IPS DF 6.9 (cell line): ENCODE results near the gene GTPBP1.

Source experiments
- DNase-seq: peaks from one replicate; pipeline ENCODE4 v3.0.0-alpha.2; 2013; ENCODE audit warnings: low read depth, low spot score
- H3K27ac ChIP-seq: one replicate; pipeline ENCODE4 v1.5.1; 2013; ENCODE audit warnings: low read length, control low read depth
- H3K27me3 ChIP-seq: 2 replicates; pipeline ENCODE4 v1.6.1; 2013; ENCODE audit warnings: mild to moderate bottlenecking, low read length; ENCODE audit not compliant: control insufficient read depth, insufficient read depth
- H3K36me3 ChIP-seq: 2 replicates; pipeline ENCODE4 v1.6.1; 2013; ENCODE audit warnings: low read length; ENCODE audit not compliant: control insufficient read depth, insufficient read depth
- H3K4me1 ChIP-seq: 2 replicates; pipeline ENCODE4 v1.6.1; 2013; ENCODE audit warnings: low read length; ENCODE audit not compliant: control insufficient read depth, insufficient read depth
- H3K4me3 ChIP-seq: 2 replicates; pipeline ENCODE4 v1.5.1; 2013; ENCODE audit warnings: mild to moderate bottlenecking, low read length
- H3K9me3 ChIP-seq: 2 replicates; pipeline ENCODE4 v1.6.1; 2013; ENCODE audit warnings: low read length, inconsistent platforms; ENCODE audit not compliant: control insufficient read depth, insufficient read depth
- WGBS: extraction: QIAGEN DNeasy Blood & Tissue Kit; methylation state at CpG from one replicate; pipeline ENCODE4 v1.1.7; 2013; ENCODE audit warnings: mixed read lengths, missing lambda C conversion rate; ENCODE audit not compliant: insufficient read length, insufficient coverage; 5-methylcytosine and 5-hydroxymethylcytosine counted together

The GTPBP1 gene

GRCh38 chr22:38733724-38734381 lies 28.1 kb downstream of the GTPBP1 start:
- Histone ChIP-seq H3K27ac (no peak overlapping the region), H3K36me3 (peaks cover 40% of the 10 kb centered on the region), H3K27me3 (no peaks in the 10 kb centered on the region), H3K4me1 (no peaks in the 10 kb centered on the region), H3K9me3 (no peaks in the 10 kb centered on the region), H3K4me3 (no peak overlapping the region)
- WGBS: no CpG with 5 or more reads among the region's 8 CpGs
- no peak for DNase-seq

GRCh38 chr22:38734421-38735100 lies 28.8 kb downstream of the GTPBP1 start:
- no peaks in the 10 kb centered on the region for H3K27me3 ChIP-seq
- H3K27ac ChIP-seq: no peak overlapping the region
- H3K4me1 ChIP-seq: no peaks in the 10 kb centered on the region
- no peak for DNase-seq
- H3K9me3 ChIP-seq: no peaks in the 10 kb centered on the region
- WGBS: no CpG with 5 or more reads among the region's 13 CpGs
- no peak overlapping the region for H3K4me3 ChIP-seq
- peaks cover 33% of the 10 kb centered on the region for H3K36me3 ChIP-seq

DNA sequence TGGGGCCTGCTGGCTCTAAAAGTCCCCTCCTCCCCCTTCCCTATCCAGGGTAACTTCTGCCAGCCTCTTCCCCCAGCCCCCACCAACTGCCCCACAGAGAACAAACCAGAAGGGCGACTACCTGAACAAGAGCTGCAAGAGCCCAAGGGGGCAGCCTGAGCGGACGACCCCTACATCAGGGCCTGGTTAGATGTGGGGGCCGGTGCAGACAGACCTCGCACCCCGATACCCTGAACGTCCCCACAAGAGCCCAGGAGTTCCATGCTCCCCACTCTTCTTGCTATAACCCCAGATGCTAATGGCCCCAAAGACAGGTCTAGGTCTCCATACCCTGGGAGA lies 29.4 kb downstream of the GTPBP1 start:
- Histone ChIP-seq H3K4me1 (no peaks in the 10 kb centered on the region), H3K9me3 (no peaks in the 10 kb centered on the region), H3K27ac (no peak overlapping the region), H3K27me3 (no peaks in the 10 kb centered on the region), H3K4me3 (no peak overlapping the region), H3K36me3 (peaks cover 32% of the 10 kb centered on the region)
- no peak for DNase-seq
- no CpG with 5 or more reads among the region's 7 CpGs for WGBS

- no peaks in the 10 kb centered on the region for H3K9me3 ChIP-seq
- no CpG with 5 or more reads among the region's 15 CpGs for WGBS
- H3K36me3 ChIP-seq: peaks cover 28% of the 10 kb centered on the region
- no peak overlapping the region for H3K27ac ChIP-seq
- H3K4me1 ChIP-seq: no peaks in the 10 kb centered on the region; the same call in 1 of the 2 replicates
- no peak for DNase-seq
- H3K4me3 ChIP-seq: no peak overlapping the region
- no peaks in the 10 kb centered on the region for H3K27me3 ChIP-seq
Observed at GRCh38 chr22:38735465-38736256, 29.9 kb downstream of the GTPBP1 start.

DNA sequence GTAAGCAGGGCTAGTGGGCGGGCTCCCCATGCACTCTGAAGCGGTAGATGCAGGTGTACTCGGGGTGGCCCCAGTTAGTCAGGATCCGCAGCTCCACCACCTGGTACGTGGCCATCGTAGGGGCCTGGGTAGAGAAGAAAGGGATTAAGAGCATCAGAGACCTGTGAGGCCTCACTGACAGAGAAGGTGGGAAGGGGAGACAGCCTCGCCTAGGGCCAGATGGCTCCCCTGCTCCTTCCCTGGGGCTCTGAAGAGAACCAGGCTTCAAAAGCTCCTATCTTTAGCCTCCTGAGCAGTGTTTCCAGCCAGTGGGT lies 30.5 kb downstream of the GTPBP1 start:
- Histone ChIP-seq H3K27me3 (no peaks in the 10 kb centered on the region), H3K9me3 (no peaks in the 10 kb centered on the region), H3K36me3 (peaks cover 28% of the 10 kb centered on the region), H3K27ac (no peak overlapping the region), H3K4me3 (no peak overlapping the region), H3K4me1 (no peaks in the 10 kb centered on the region; the same call in 1 of the 2 replicates)
- WGBS: no CpG with 5 or more reads among the region's 7 CpGs
- no peak for DNase-seq

GRCh38 chr22:38737302-38738060 lies 31.7 kb downstream of the GTPBP1 start:
- DNase-seq: no peak
- H3K9me3 ChIP-seq: no peaks in the 10 kb centered on the region
- H3K4me3 ChIP-seq: no peak overlapping the region
- H3K4me1 ChIP-seq: no peaks in the 10 kb centered on the region; the same call in 1 of the 2 replicates
- no peak overlapping the region for H3K27ac ChIP-seq
- no CpG with 5 or more reads among the region's 21 CpGs for WGBS
- peaks cover 17% of the 10 kb centered on the region for H3K36me3 ChIP-seq
- H3K27me3 ChIP-seq: no peaks in the 10 kb centered on the region

DNA sequence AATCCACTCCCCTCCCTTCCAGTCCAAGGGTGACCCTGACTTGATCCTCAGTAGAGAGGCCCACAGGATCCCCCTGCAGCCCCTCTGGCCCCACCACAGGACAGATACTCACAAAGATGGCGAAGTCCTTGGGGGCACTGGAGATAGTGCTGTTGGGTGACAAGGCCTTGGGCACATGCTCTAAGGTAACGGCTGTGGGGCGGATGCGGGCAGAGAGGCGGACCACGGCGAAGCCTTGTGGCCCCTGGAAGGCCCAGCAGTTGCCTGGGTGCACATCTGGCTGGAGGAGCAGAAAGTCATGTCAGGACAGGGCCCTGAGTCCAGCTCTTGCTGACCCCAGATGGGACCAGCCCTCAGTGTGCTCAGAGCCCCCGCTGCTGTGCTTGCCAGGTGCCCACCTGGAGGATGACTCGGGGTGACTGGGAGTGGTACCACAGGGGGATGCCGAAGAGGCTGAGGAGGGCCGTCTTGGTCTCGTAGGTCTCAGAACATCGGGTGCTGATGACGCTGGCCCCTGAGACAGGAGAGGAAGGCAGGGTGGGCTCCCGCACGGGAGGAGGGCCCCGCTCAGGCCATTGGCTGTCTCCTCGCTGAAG lies 32.8 kb downstream of the GTPBP1 start:
- Histone ChIP-seq H3K27ac (no peak overlapping the region), H3K36me3 (peaks cover 15% of the 10 kb centered on the region), H3K27me3 (no peaks in the 10 kb centered on the region), H3K4me3 (no peak overlapping the region), H3K4me1 (no peaks in the 10 kb centered on the region; the same call in 1 of the 2 replicates), H3K9me3 (no peaks in the 10 kb centered on the region)
- WGBS: no CpG with 5 or more reads among the region's 18 CpGs
- no peak for DNase-seq

- peaks cover 13% of the 10 kb centered on the region; the same call in 1 of the 2 replicates for H3K36me3 ChIP-seq
- no peak for DNase-seq
- H3K27ac ChIP-seq: no peak overlapping the region
- H3K4me1 ChIP-seq: no peaks in the 10 kb centered on the region; the same call in 1 of the 2 replicates
- H3K9me3 ChIP-seq: no peaks in the 10 kb centered on the region
- H3K4me3 ChIP-seq: no peak overlapping the region
- WGBS: no CpG with 5 or more reads among the region's 20 CpGs
- no peaks in the 10 kb centered on the region for H3K27me3 ChIP-seq
Observed at GRCh38 chr22:38739300-38740055, 33.7 kb downstream of the GTPBP1 start.

DNA sequence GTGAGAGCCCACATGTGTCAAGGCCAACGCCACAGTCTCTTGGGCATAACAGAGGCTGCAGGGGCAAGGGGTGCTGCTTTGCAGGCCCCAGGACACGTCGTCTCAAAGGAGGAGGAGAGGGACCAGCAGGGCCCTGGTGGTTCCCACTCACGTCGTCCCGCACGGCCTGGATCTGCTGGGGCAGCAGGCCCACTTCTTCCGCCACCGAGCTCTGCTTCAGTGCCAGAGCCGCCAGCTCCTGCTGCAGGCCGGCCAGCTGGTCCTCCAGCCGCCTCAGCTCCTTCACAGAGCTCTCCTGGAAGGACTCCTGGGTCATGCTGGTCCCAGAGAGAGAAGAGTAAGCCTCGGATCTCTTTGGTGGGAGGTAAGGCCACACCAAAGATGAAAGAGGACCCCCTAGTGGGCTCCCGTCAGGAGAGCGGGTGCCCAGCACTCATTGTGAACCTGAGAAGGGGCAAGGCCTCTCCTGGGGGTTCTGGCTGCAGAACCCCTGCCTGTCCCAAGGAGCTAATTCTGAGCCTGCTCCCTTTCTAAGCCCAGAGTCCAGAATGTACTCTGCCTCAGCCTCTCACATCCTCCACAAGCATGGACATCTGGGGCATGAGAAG lies 34.5 kb downstream of the GTPBP1 start:
- Histone ChIP-seq H3K4me1 (no peaks in the 10 kb centered on the region; the same call in 1 of the 2 replicates), H3K27ac (no peak overlapping the region), H3K36me3 (peaks cover 13% of the 10 kb centered on the region; the same call in 1 of the 2 replicates), H3K27me3 (no peaks in the 10 kb centered on the region), H3K9me3 (no peaks in the 10 kb centered on the region), H3K4me3 (no peak overlapping the region)
- no peak for DNase-seq
- WGBS: no CpG with 5 or more reads among the region's 15 CpGs
